Measurements from ENCODE around the gene RHOT2. TPM values are rescaled to one million over a fixed set of nuclear protein-coding genes. Genes with fewer than 3 reads are reported as not detected.

RHOT2 gene
- total RNA-seq, 1 donor from 2014 or later = 136 TPM

- intact Hi-C loops (cut with micrococcal nuclease) = no loop called here
These were observed 21.2 kb upstream of the RHOT2 start for GRCh38 chr16:646679-647172.

- intact Hi-C loops (cut with micrococcal nuclease) = no loop called here
These were observed 20.6 kb upstream of the RHOT2 start for GRCh38 chr16:647173-647902.

DNA sequence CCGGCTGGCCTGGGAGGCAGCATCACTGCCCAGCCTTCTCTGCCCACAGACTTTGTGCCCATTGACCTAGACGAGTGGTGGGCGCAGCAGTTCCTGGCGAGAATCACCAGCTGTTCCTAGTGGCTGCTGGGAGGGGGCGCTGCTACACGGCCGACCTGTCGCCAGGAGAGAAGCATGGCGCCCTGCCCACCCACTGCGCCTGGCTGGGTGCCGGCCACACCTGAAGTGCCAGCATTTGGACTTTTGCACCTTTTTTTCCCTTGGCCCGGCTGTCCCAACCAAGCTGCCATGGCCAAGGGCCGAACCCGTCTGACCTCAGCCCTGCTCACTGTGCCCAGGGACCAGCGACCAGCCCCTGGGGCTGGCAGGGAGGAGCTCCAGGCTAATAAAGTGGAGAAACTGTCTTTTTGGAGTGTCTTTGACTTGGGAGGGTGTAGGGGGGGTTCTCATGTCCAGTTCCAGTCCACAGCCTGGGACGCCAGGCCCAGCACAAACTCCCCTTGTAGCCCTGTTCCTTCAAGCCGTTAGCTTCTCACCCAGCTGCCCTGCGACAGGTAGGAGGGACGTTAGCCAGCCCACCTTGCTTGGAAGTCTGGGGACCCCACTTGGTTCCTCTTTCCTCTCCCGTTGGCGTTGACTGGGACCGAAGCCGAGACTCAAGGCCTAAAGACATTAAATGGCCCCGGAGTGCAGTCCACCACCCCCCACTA is 19.7 kb upstream of the RHOT2 start:
- intact Hi-C loops (cut with micrococcal nuclease) = no loop called here

DNA sequence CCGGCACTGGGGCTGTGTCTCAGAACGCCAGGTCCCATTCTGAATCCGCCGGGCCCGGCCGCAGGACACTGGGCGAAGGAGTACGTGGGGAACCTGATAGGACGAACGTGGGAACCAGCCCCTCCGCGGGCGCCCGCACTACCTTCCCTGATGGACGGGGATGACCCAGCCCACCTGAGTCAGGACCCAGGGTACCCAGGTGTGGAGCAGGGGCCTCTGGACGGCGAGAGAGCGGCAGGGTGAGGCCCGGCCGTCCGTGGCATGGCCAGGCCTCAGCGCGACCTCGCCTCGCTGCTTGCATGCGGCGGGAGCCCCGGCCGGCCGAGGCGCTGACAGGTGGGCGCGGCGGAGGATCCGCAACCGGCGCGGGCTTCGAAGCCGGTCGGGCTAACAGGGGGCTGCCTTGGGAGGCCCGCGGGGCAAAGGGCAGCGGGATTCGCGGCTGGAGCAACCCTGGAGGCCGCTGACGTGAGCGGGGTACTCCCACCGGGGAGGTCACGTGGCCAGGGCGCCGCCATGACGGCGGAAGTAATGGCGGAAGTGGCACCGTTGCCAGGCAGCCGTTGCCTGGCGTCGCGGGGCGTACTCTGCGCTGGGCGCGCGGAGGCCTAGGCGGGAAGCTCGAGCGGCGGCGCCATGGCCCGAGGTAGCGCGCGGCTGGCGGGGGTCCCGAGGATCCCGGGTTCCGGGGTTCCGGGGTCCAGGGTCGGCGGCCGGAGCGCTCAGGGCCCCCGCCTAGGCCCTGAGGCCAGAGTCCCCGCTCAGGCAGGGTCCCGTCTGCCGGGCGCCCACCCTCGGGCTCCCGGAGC is 18.9 kb upstream of the RHOT2 start, which contains the start of gene WDR90:
WDR90 (plus strand) TSS at position 585 of the 809 bp plus-strand sequence; CDS start at position 637, 52 bp downstream.
- intact Hi-C loops (cut with micrococcal nuclease) = loop anchor here (1.0 kb wide), 5 partner anchors 8 to 35 kb away; partner anchors contain the start of genes JMJD8, MCRIP2, METTL26 and RHOT2

- intact Hi-C loops (cut with micrococcal nuclease) = loop anchor here (1.0 kb wide), 5 partner anchors 8 to 35 kb away; partner anchors contain the start of genes JMJD8, MCRIP2, METTL26 and RHOT2
These were observed 18.3 kb upstream of the RHOT2 start for GRCh38 chr16:649631-650030.

DNA sequence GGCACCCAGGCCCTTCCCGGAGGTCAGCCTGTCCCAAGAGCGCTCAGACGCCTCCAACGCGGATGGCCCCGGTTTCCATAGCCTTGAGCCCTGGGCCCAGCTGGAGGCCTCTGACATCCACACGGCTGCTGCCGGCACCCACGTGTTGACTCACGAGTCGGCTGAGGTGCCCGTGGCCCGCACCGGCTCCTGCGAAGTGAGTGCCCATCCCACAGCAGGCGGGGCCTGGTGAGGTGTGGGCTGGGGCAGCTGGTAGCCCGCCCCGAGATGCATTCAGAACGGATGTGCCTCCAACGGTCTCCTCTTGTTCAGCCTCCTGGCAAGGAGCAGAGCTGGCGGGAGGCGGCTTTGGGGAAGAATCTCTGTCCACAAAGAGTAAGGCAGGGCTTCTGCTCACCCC is 16.1 kb upstream of the RHOT2 start:
- intact Hi-C loops (cut with micrococcal nuclease) = no loop called here

DNA sequence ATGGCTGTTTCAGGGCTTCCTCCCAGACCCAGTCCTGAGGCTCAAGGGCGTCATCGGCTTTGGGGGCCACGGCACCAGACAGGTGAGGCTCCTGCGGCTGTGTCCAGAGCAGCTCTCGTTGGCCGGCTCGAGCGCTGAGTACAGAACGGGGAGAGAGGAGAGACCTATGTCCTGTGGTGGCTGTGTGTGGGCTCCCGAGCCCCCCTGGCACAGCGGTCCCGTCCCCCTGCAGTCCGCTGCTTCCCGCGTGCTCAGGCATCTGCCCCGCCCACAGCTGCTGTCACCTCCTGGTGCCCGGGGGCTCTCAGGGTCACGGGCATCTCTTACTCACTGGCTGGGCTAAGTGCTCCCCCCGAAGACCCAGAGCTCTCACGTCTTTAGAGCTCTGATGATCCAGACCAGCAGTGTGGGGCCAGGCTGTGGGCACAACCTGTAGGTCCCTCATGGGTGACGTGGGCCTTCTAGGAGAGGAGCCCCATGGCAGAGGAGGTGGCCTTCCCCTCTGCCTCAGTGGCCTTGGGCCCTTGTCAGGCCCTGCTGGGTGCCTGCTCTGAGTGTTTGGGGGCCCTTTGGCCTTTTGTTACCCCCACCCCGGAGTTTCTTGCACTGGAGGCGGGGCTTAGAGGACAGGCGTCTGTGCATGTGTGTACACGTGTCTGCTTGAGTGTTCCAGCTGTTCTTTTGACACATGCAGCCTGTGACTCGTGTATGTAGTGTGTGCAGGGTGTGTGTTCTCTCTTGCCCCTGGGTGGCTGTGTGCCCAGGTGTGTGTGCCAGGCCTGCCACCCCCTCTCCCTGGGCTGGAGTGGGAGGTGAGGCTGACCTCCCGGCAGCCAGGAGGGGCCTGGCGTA is 15.3 kb upstream of the RHOT2 start:
- intact Hi-C loops (cut with micrococcal nuclease) = no loop called here

DNA sequence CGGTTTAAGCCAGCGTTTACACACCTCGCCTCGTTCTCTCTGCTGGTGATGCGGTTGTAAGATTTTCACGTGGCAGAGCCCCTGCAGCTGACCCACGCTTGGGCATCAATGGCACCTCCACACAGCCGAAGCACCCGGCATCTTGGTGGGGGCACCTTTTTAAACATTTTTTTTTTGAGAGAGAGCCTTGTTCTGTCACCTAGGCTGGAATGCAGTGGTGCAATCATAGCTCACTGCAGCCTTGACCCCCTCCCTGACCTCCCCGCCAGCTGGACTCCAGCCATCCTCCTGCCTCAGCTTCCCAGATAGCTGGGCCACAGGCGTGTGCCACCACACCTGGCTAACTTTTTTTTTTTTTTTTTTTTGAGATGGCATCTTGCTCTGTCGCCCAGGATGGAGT is 13.9 kb upstream of the RHOT2 start:
- intact Hi-C loops (cut with micrococcal nuclease) = no loop called here

DNA sequence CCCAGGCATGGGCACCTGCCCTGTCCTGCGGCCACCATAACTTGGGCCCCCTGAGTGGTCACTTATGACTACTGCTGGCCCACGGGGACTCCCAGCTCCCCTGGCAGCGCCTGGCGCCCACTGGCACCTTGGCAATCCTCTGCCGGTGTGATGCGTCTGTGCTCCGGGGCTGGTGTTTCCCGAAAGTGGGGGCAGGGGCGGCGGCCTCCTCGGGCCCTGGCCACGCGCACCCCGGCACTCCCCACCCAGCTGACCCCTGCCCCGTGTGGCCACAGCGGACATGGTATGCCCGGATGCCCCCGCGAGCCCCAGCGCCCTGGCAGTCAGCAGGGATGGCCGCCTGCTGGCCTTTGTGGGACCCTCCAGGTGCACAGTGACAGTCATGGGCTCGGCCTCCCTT is 10.4 kb upstream of the RHOT2 start:
- intact Hi-C loops (cut with micrococcal nuclease) = no loop called here

GRCh38 chr16:658679-659571 is 9.0 kb upstream of the RHOT2 start:
- intact Hi-C loops (cut with micrococcal nuclease) = no loop called here

GRCh38 chr16:659618-660017 is 8.3 kb upstream of the RHOT2 start:
- intact Hi-C loops (cut with micrococcal nuclease) = loop anchor here (1.0 to 10.0 kb wide), 4 partner anchors 20 to 275 kb away; partner anchors contain the start of gene PGAP6

- intact Hi-C loops (cut with micrococcal nuclease) = loop anchor here (1.0 to 10.0 kb wide), 4 partner anchors 19 to 275 kb away; partner anchors contain the start of gene PGAP6
These were observed 7.8 kb upstream of the RHOT2 start for GRCh38 chr16:660132-660458.

DNA sequence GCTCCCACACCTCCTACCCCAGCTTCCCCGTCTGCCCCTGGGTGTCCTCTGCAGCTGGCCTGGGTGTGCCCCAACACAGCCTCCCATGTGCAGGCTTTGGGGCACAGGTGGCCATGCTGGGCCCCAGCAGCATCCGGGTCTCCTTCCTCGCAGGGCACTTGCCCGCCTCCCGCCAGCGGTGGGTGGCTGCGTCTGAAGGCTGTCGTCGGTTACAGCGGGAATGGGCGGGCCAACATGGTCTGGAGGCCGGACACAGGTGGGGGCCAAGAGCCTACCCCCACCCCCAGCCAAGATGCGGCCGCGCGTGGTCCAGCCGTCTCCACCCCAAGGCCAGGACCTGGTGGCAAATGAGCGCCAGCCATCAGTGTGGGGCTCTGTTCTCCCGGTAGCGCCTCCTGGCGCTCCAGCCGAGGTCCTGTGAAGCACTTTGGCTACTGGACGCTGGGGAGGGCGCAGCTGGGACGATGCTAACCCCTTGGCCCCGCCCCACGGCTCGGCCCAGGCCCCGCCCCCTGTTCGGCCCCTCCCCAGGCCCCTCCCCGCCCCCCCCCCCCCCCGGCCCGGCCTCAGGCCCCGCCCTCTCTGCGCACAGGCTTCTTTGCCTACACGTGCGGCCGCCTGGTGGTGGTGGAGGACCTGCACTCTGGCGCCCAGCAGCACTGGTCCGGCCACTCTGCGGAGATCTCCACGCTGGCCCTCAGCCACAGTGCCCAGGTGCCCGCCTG is 7.3 kb upstream of the RHOT2 start:
- intact Hi-C loops (cut with micrococcal nuclease) = loop anchor here (1.0 to 10.0 kb wide), 4 partner anchors 19 to 276 kb away; partner anchors contain the start of gene PGAP6

DNA sequence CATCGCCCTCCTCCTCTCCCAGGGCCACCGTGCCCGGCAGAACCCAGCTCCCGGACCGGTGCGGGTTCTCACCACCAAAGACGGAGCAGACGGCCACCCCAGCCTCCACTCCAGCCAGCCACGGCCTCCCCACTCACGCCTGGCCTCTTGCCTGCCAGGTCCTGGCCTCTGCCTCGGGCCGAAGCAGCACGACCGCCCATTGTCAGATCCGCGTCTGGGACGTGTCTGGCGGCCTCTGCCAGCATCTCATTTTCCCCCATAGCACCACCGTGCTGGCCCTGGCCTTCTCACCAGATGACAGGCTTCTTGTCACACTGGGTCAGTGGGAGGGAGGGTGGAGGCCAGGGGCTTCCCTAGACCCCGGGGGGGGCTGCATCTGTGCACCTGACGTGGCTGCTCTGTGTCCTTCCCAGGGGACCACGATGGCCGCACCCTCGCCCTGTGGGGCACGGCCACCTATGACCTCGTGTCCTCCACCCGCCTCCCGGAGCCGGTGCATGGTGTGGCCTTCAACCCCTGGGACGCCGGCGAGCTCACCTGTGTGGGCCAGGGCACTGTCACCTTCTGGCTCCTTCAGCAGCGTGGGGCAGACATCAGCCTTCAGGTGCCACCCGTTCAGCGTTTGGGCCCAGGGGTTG is 6.6 kb upstream of the RHOT2 start:
- intact Hi-C loops (cut with micrococcal nuclease) = loop anchor here (2.0 to 10.0 kb wide), 2 partner anchors 73 to 277 kb away; partner anchors contain the start of gene PGAP6

- intact Hi-C loops (cut with micrococcal nuclease) = loop anchor here (10.0 kb wide), 1 partner anchor 277 kb away; the partner anchor contains the start of gene PGAP6
These were observed 5.8 kb upstream of the RHOT2 start for GRCh38 chr16:662095-662494.

DNA sequence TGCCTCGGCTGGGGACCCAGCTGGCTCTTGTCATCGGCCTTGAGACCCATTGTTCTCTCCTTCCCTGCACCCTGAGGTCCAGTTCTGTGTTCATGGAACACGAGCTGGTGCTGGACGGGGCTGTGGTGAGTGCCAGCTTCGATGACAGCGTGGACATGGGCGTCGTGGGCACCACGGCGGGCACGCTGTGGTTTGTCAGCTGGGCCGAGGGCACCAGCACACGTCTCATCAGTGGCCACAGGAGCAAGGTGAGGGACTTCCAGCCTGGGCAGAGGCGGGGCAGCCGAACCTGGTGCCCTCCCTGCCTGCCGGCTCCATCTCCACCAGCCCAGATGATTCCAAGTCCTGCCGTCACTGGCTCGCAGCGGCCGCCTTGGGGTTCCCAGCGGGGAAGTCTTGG is 5.3 kb upstream of the RHOT2 start:
- intact Hi-C loops (cut with micrococcal nuclease) = loop anchor here (10.0 kb wide), 1 partner anchor 278 kb away; the partner anchor contains the start of gene PGAP6

GRCh38 chr16:666572-666971 is 1.4 kb upstream of the RHOT2 start:
- intact Hi-C loops (cut with micrococcal nuclease) = loop anchor here (5.0 to 10.0 kb wide), 2 partner anchors 139 to 282 kb away; partner anchors contain the start of genes CAPN15 and PGAP6

Data from T-helper 1 cell treated with Interleukin-12 subunit alpha and Interleukin-12 subunit beta and Interleukin-4 antibody, amounts not matched to agents 30 ng/mL and 1 ng/mL, for 36 hours (primary cell).